ENCODE results near the gene CCP110.

Gene CCP110, protein sequence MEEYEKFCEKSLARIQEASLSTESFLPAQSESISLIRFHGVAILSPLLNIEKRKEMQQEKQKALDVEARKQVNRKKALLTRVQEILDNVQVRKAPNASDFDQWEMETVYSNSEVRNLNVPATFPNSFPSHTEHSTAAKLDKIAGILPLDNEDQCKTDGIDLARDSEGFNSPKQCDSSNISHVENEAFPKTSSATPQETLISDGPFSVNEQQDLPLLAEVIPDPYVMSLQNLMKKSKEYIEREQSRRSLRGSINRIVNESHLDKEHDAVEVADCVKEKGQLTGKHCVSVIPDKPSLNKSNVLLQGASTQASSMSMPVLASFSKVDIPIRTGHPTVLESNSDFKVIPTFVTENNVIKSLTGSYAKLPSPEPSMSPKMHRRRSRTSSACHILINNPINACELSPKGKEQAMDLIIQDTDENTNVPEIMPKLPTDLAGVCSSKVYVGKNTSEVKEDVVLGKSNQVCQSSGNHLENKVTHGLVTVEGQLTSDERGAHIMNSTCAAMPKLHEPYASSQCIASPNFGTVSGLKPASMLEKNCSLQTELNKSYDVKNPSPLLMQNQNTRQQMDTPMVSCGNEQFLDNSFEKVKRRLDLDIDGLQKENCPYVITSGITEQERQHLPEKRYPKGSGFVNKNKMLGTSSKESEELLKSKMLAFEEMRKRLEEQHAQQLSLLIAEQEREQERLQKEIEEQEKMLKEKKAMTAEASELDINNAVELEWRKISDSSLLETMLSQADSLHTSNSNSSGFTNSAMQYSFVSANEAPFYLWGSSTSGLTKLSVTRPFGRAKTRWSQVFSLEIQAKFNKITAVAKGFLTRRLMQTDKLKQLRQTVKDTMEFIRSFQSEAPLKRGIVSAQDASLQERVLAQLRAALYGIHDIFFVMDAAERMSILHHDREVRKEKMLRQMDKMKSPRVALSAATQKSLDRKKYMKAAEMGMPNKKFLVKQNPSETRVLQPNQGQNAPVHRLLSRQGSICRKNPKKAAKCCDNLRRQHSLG

DNA sequence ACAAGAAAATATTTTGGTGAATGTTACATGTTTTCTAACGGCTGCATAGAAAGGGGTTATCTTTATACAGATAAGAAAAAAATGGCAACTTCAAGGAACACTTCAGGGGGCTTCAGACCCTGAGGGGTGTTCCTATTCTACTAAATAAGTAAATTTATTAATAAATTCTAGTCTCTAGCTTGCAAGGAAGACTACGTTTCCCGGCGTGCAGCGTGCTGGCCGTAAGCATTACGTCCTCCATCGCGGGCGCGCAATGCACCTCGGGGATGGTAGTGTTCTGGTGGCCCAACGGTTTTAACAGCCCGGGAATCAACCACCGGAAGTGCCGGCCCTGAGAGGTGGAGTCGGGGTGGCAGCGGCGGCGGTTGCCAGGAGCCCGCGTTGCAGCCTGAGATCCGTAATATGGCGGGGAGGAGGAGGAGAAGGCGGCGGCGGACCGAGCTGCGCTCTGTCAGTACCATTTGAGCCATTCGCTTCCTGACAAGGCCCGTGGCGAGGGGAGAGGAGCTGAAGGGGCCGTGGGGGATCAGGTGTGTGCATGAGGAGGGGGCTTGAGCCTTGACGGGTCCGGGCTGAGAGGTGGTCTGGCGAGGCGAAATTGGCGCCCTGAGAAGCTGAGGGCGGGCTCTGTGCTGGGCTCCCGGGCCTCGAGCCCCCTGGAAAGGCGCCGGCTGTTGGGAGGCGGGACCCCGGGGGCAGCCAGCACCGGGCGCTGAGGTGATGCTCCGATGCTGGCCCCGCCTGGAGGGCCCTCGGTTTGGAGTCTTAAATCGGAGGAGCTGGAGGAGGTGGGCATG lies at the start of gene CCP110:
Gene CCP110 (plus strand): TSS at position 384 of the 797 bp plus-strand sequence. CDS start 3,940 bp downstream, outside the sequence.
- peak; percentile 88 to 97 (median 92) for DNase-seq

DNA sequence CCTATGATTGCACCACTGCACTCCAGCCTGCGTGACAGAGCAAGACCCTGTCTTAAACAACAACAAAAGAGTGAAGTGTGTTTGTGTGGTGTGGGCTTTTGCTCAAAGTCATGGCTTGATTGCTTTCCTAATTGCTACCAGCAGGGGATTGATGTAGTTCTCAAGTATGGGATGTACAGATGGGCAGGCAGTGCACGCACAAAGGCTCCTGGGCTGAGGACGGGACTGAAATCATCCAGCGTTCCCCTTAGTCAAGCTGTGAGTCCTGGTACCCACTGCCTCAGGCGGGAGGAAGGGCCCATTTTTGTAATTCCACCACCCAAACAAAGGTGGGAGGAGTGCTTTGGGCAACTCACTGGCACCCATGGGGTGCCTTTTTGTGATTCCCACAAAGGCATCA lies 49.1 kb upstream of the CCP110 start:
- DNase-seq = peak in 1 of 3 experiments; percentile 40

DNA sequence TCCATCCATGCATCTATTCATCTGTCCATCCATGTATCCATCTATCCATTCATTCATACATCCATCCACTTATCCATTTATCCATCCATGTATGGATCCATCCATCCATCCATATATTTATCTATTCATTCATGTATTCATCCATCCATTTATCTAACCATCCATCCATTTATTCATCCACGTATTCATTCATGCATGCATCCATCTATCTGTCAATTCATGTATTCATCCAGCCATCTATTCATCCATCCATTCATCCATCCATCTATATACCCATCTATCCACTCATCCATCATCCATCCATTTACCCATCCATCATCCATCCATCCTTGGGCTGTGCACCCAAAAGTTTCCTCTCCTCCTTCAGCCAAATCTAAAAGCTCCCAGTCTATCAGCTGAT lies 45.2 kb upstream of the CCP110 start:
- no peak for DNase-seq

DNA sequence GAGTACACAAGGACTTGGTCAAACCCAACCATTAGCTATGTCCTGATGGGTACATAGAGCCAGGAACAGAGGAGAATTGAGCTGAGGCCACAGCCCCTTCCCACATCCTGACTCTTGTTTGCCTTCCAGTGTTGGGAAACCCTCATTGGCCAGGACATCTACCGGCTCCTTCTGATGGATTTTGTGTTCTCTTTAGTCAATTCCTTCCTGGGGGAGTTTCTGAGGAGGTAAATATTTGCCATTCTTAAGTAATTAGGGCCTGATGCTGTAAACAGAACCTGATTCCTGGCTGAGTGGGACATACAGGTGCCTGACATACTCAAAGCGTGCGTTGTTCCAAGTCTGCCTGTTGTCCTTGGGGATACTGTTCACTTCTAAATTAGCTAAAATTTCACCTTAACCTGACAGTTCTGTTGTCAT lies 44.4 kb upstream of the CCP110 start:
- DNase-seq = no peak

GRCh38 chr16:19481296-19481695 lies 42.4 kb upstream of the CCP110 start:
- DNase-seq = no peak

GRCh38 chr16:19481769-19482168 lies 42.0 kb upstream of the CCP110 start:
- DNase-seq = no peak

DNA sequence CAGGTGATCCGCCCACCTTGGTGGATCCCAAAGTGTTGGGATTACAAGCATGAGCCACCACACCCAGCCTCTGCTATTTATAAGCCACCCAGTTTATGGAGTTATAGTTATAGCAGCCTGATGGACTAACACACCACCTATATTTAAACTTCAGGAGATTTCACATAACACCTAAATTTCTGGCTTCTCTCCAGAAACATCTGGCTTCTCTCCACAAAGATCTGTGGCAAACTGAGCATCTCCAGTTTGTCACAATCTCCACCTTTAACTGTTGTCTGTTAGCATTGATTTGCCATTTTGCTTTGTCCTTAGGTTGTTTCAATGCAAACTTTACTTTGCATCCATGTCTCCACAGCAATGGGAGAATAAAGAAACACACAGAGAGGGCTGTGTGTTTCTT lies 41.5 kb upstream of the CCP110 start:
- no peak for DNase-seq

DNA sequence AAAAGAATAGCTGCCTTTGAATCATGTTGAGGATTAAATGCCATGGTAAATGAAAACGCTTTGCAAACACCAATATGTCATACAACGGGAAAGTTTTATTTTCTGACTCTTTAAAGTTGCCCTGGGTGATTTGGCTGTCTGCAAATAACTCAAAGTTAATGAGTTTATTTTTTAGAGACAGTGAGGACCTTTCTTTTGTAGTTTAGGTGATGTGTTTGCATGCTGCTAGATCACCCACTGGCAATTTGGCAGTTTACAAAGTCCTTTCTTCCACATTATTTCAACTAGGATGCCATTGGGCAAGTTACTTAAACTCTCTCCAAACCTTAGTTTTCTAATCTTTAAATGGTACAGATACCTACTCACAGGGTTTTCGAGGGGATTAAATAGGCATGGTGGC lies 39.6 kb upstream of the CCP110 start:
- DNase-seq = no peak

DNA sequence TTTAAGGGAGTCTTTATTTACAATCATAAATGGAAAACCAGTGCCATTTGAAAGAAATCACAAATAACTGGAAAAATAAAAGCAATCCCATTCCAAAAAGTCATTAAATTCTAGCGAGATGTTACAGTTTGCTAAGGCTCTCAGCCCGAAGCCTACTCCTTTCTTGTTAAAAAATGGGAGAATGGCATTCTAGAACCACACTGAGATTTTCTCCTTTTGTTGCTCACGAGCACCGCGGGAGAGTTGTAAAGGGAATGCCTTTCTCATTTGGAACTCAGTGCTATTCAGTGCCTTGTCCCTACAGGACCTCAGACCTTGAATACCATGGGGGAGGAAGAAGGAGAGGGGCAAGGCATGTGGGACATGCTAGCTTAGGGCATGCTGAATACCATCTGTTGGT lies 38.1 kb upstream of the CCP110 start:
- no peak for DNase-seq

DNA sequence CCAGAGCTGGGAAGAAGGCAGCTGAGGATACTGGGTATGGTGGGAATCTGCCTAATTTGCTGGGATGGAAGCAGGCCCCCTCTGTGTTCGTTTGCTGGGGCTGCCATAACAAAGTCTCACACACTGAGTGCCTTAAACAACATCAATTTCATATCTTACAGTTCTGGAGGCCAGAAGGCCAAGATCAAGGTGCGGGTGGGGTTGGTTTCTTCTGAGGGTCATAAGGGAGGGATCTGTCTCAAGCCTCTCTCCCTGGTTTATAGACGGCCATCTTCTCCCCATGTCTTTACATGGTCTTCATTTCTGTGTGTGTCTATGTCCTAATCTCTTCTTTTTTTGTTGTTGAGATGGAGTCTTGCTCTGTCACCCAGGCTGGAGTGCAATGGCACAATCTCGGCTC lies 37.7 kb upstream of the CCP110 start:
- no peak for DNase-seq

GRCh38 chr16:19486750-19487325 lies 36.9 kb upstream of the CCP110 start:
- DNase-seq = peak in 1 of 3 experiments; percentile 4

- no peak for DNase-seq
Measured at GRCh38 chr16:19488213-19488640, 35.5 kb upstream of the CCP110 start.

DNA sequence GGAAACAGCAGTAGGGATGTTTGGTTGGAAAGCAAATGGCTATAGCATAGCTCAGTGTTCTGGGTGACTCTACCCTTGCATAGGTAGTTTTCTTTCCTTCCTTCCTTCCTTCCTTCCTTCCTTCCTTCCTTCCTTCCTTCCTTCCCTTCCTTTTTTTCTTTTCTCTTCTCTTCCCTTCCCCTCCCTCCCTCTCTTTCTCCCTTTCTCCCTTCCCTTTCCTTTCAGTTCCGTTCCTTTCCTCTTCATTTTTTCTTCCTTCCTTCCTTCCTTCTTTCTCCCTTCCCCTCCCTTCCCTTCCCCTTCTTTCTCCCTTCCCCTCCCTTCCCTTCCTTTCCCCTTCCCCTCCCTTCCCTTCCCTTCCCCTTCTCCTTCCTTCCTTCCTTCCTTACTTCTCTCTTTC lies 33.1 kb upstream of the CCP110 start:
- DNase-seq = no peak

DNA sequence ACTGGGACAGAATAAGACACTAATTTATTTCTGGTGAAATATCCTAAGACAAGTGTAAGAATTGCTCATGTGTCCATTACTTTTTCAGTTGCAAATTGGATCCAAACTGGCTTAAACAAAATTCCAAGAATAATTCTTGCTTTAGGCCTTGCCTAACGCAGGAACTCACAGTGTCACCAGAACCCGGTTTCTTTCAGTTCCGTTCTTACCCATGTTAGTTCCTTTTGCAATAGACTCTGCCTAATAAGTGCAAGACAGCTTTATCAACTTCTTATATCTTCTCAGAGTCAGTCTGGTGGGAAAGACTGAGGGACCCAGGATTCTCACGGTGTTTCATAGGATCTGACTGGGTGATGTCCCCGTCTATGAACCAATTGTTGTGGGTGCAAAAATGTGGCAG lies 26.6 kb upstream of the CCP110 start:
- DNase-seq = no peak

GRCh38 chr16:19499006-19499405 lies 24.7 kb upstream of the CCP110 start:
- no peak for DNase-seq

- DNase-seq = no peak
Measured at GRCh38 chr16:19499481-19499880, 24.3 kb upstream of the CCP110 start.

DNA sequence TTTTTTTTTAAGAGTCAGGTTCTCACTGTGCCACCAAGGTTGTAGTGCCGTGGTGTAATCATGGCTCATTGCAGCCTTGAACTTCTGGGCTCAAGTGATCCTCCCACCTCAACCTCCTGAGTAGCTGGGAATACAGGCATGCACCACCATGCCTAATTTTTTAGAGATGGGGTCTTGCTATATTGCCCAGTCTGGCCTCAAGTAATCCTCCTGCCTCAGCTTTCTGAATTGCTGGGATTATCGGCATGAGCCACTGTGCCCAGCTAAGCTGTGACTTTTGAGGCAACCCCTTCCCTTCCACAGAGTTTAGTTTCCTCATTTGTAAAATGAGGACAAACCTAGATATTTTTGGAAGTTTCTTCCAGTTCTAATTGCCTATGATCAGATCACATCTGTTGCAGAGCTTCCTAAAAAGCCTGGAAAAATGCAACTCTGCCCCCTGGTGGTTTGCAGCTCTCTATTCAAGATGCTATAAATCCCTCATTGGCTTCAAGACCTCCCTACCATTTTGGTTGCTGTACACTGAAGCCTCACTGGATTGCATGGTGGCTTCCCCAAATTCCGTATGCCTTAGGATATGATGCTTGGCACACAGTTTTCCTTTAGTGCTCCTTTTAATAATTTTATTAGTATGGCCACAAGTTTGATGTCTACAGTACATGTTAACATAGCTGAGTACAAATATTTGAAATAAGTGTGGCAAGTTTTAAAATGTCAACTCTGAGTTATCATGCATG lies 21.2 kb upstream of the CCP110 start:
- peak; percentile 48 to 89 (median 65) for DNase-seq

DNA sequence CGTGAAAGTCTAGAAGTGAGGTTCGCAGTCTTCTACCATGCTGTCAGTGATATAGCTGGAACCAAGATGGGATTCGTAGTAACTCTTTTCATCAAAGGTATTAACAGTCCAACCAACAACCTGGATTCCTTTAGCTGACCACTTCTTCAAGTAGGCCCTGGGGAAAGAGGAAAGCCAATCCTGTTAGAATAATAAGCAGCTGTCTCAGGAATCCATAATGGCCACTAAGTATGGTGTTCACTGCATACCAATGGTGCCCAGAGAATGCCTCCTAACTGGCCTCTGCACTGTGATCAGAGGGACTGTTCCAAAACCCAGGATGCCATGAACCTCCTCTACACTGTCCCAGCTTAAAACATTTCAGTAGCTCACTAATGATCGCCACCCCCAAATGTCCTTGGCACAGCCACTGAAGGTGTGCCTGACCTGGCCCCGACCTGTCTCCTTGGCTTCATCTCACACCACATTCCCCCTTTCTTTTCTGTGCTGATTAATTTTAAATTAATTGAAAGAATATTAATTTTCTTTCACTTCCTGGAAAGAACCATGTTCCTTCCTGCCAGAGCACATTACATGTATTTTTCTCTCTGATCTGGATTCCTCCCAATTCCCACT lies 20.2 kb upstream of the CCP110 start:
- no peak for DNase-seq

GRCh38 chr16:19505600-19506303 lies 18.0 kb upstream of the CCP110 start:
- no peak for DNase-seq

DNA sequence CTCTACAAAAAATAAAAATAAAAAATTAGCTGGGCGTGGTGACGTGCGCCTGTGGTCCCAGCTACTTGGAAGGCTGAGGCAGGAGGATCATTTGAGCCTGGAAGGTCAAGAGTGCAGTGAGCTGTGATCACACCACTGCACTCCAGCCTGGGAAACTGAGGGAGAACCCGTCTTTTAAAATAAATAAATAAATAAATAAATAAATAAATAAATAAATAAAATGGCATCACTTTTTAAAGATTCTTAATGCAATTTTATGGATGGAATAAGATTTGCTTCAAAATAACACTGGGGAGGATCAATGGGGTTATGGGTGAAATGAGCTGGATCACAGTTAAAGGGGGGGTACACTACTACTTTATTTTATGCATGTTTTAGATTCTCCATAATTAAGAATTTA lies 16.8 kb upstream of the CCP110 start:
- no peak for DNase-seq

GRCh38 chr16:19507867-19508266 lies 15.9 kb upstream of the CCP110 start:
- DNase-seq = no peak
